ENCODE data around the gene WBP4. TPM values are rescaled to one million over a fixed set of nuclear protein-coding genes. Genes with fewer than 3 reads are reported as not detected.

The WBP4 gene
- total and polyA plus RNA-seq, 9 of the 15 experiments (the other 6 are each of a cell fraction or from before 2014, with no cell fraction given), result 5.5 to 12.2 (median 7.9) TPM

DNA sequence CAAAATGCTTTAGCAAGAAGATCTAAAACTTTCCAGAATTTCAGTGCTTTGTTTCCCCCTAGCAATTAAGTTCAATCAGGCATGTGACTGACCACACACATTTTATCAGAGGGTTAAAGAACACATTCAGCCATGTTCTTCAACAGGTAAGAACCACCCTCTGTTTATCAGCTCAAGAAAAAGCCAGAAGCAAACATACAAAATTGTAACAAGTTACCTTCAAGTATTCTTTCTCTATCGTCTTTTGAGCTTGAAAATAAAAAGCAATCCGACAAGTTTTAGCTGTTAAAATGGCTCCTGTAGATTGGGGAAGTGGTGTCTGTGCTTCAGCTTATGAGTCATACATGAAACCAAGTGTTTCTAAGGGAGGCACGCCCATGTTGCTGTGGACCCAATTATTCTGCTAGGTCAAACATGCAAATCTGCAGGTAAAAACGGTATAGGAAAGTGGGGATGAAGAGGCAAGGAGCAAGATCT lies 42.3 kb upstream of the WBP4 start, which contains the start of gene ELF1 (continued):
- TF ChIP-seq, protein P1, sequence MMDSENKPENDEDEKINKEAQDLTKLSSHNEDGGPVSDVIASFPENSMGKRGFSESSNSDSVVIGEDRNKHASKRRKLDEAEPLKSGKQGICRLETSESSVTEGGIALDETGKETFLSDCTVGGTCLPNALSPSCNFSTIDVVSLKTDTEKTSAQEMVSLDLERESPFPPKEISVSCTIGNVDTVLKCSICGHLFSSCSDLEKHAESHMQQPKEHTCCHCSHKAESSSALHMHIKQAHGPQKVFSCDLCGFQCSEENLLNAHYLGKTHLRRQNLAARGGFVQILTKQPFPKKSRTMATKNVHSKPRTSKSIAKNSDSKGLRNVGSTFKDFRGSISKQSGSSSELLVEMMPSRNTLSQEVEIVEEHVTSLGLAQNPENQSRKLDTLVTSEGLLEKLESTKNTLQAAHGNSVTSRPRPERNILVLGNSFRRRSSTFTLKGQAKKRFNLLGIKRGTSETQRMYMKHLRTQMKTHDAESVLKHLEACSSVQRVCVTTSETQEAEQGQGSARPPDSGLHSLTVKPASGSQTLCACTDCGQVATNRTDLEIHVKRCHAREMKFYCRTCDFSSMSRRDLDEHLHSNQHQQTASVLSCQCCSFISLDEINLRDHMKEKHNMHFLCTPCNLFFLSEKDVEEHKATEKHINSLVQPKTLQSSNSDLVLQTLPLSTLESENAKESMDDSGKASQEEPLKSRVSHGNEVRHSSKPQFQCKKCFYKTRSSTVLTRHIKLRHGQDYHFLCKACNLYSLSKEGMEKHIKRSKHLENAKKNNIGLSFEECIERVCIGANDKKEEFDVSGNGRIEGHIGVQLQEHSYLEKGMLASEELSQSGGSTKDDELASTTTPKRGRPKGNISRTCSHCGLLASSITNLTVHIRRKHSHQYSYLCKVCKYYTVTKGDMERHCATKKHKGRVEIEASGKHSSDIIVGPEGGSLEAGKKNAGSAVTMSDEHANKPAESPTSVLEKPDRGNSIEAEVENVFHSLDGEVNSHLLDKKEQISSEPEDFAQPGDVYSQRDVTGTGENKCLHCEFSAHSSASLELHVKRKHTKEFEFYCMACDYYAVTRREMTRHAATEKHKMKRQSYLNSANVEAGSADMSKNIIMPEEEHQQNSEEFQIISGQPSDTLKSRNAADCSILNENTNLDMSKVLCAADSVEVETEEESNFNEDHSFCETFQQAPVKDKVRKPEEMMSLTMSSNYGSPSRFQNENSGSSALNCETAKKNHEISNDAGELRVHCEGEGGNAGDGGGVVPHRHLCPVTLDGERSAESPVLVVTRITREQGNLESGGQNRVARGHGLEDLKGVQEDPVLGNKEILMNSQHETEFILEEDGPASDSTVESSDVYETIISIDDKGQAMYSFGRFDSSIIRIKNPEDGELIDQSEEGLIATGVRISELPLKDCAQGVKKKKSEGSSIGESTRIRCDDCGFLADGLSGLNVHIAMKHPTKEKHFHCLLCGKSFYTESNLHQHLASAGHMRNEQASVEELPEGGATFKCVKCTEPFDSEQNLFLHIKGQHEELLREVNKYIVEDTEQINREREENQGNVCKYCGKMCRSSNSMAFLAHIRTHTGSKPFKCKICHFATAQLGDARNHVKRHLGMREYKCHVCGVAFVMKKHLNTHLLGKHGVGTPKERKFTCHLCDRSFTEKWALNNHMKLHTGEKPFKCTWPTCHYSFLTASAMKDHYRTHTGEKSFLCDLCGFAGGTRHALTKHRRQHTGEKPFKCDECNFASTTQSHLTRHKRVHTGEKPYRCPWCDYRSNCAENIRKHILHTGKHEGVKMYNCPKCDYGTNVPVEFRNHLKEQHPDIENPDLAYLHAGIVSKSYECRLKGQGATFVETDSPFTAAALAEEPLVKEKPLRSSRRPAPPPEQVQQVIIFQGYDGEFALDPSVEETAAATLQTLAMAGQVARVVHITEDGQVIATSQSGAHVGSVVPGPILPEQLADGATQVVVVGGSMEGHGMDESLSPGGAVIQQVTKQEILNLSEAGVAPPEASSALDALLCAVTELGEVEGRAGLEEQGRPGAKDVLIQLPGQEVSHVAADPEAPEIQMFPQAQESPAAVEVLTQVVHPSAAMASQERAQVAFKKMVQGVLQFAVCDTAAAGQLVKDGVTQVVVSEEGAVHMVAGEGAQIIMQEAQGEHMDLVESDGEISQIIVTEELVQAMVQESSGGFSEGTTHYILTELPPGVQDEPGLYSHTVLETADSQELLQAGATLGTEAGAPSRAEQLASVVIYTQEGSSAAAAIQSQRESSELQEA (IDR thresholded peaks at IDR 0.05; ENCODE audit: low read depth), result no peak
- no peak for TF ChIP-seq MTA2 (IDR thresholded peaks at IDR 0.05; ENCODE audit: low read depth)
- TF ChIP-seq SMARCB1 (IDR thresholded peaks at IDR 0.05; ENCODE audit: insufficient read length, low read depth), result no peak
- no peak for TF ChIP-seq ETV6 (IDR thresholded peaks at IDR 0.05; ENCODE audit: borderline replicate concordance in 1 of 2, low read depth in 2 of 2, low read length in 1 of 2)
- TF ChIP-seq ETV6 (CRISPR knock-in tag; IDR thresholded peaks at IDR 0.05; ENCODE audit: borderline replicate concordance), result no peak
- TF ChIP-seq ZNF212 (CRISPR knock-in tag; IDR thresholded peaks at IDR 0.05), result no peak
- TF ChIP-seq, protein P2, sequence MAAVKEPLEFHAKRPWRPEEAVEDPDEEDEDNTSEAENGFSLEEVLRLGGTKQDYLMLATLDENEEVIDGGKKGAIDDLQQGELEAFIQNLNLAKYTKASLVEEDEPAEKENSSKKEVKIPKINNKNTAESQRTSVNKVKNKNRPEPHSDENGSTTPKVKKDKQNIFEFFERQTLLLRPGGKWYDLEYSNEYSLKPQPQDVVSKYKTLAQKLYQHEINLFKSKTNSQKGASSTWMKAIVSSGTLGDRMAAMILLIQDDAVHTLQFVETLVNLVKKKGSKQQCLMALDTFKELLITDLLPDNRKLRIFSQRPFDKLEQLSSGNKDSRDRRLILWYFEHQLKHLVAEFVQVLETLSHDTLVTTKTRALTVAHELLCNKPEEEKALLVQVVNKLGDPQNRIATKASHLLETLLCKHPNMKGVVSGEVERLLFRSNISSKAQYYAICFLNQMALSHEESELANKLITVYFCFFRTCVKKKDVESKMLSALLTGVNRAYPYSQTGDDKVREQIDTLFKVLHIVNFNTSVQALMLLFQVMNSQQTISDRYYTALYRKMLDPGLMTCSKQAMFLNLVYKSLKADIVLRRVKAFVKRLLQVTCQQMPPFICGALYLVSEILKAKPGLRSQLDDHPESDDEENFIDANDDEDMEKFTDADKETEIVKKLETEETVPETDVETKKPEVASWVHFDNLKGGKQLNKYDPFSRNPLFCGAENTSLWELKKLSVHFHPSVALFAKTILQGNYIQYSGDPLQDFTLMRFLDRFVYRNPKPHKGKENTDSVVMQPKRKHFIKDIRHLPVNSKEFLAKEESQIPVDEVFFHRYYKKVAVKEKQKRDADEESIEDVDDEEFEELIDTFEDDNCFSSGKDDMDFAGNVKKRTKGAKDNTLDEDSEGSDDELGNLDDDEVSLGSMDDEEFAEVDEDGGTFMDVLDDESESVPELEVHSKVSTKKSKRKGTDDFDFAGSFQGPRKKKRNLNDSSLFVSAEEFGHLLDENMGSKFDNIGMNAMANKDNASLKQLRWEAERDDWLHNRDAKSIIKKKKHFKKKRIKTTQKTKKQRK (IDR thresholded peaks at IDR 0.05; ENCODE audit: borderline replicate concordance, low read depth, low read length), result no peak
- TF ChIP-seq MTA3 (IDR thresholded peaks at IDR 0.05; ENCODE audit: borderline replicate concordance), result 0 out of 2 replicates have a peak, but pooled peaks have one; percentile 36
- no peak for TF ChIP-seq GATA2 (CRISPR knock-in tag; IDR thresholded peaks at IDR 0.05)
- TF ChIP-seq ZSCAN29 (IDR thresholded peaks at IDR 0.05), result no peak; the same call in 1 of the 2 replicates
- TF ChIP-seq, protein P3, sequence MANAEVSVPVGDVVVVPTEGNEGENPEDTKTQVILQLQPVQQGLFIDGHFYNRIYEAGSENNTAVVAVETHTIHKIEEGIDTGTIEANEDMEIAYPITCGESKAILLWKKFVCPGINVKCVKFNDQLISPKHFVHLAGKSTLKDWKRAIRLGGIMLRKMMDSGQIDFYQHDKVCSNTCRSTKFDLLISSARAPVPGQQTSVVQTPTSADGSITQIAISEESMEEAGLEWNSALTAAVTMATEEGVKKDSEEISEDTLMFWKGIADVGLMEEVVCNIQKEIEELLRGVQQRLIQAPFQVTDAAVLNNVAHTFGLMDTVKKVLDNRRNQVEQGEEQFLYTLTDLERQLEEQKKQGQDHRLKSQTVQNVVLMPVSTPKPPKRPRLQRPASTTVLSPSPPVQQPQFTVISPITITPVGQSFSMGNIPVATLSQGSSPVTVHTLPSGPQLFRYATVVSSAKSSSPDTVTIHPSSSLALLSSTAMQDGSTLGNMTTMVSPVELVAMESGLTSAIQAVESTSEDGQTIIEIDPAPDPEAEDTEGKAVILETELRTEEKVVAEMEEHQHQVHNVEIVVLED (CRISPR knock-in tag; IDR thresholded peaks at IDR 0.05), result no peak

All from K562 (cell line).